HepG2 (cell line): Measurements from ENCODE around the gene EYA4. TPM values are rescaled to one million over a fixed set of nuclear protein-coding genes. Genes with fewer than 3 reads are reported as not detected.

Experiments used
- ATAC-seq: fragments of 200-7000 bp; cut with Tn5 transposase; 3 replicates; pipeline ENCODE4 v1.9.1; 2020; ENCODE audit warnings: mild to moderate bottlenecking, moderate library complexity
- BruUV-seq: library from RNA; stranded (reverse); fragments of 400-500 nt; replicated peaks from 2 replicates; lab custom pipeline; 2021; lab: Mats Ljungman, UMichigan
- CTCF ChIA-PET: fragments of 300-600 bp; formaldehyde crosslinking; extraction: SDS; loops from one replicate; lab custom pipeline; 2021; ENCODE audit warnings: low total read pairs, inconsistent platforms, low intra/inter-chr PET ratio; lab: Yijun Ruan, JAX
- POLR2A ChIA-PET: fragments of 350-600 bp; sonication (Branson Sonifier 250); formaldehyde crosslinking; loops from one replicate; lab custom pipeline; 2020; ENCODE audit warnings: antibody characterized with exemption, inconsistent platforms; lab: Yijun Ruan, JAX
- DNase-seq: peaks from one replicate; pipeline ENCODE4 v3.0.0-alpha.2; 2015; ENCODE audit warnings: low spot score
- FAIRE-seq: peaks from 3 replicates; lab custom pipeline; 2011; peaks lifted over from hg19 to GRCh38; lab: Jason Lieb, UNC
- H2AFZ ChIP-seq: one replicate; pipeline ENCODE4 v1.6.1; 2011; ENCODE audit warnings: low read length, inconsistent platforms
- H3K27ac ChIP-seq: fragments of 300-600 bp; 3 replicates; pipeline ENCODE4 v1.8.0; 2011; ENCODE audit warnings: mixed run types, mild to moderate bottlenecking, mixed read lengths, low read length, inconsistent platforms; ENCODE audit not compliant: insufficient read depth; ENCODE audit errors: extremely low read length
- H3K27me3 ChIP-seq, 2 experiments: fragments of 200-600 bp in 1 of 2; 2 replicates in 1 of 2; 3 replicates in 1 of 2; pipeline versions ENCODE4 v1.6.0 to v1.8.0; 2011; ENCODE audit warnings: low read length in 2 of 2, mild to moderate bottlenecking in 2 of 2, moderate library complexity in 2 of 2, inconsistent platforms in 1 of 2; ENCODE audit not compliant: insufficient read depth in 2 of 2, control insufficient read depth in 1 of 2
- H3K36me3 ChIP-seq, 2 experiments: fragments of 200-600 bp in 1 of 2; replicated peaks in 1 of 2; 2 replicates in 1 of 2; 3 replicates in 1 of 2; pipeline versions ENCODE4 v1.5.1 to v1.8.0; 2011; ENCODE audit warnings: low read length in 2 of 2, inconsistent platforms in 1 of 2; ENCODE audit not compliant: insufficient read depth in 2 of 2, control insufficient read depth in 1 of 2
- H3K4me1 ChIP-seq: 2 replicates; pipeline ENCODE4 v1.5.1; 2012; ENCODE audit warnings: low read length, inconsistent platforms; ENCODE audit not compliant: insufficient read depth
- H3K4me2 ChIP-seq: 2 replicates; pipeline ENCODE4 v1.6.0; 2011; ENCODE audit warnings: low read depth, low read length, inconsistent platforms
- H3K4me3 ChIP-seq, 3 experiments: fragments of 200-600 bp in 1 of 3; sonication (generic), shearing (Covaris generic) in 1 of 3; replicated peaks in 1 of 3; 2 replicates each; pipeline ENCODE4 v1.5.1; 2011 to 2016; ENCODE audit warnings: low read length in 3 of 3, inconsistent platforms in 2 of 3, low read depth in 2 of 3, mild to moderate bottlenecking in 2 of 3, control low read depth in 1 of 3, mixed read lengths in 1 of 3; ENCODE audit not compliant: insufficient read depth in 1 of 3
- H3K79me2 ChIP-seq: one replicate; pipeline ENCODE4 v1.6.1; 2011; ENCODE audit warnings: low read length, inconsistent platforms; ENCODE audit not compliant: insufficient read depth
- H3K9ac ChIP-seq: 2 replicates; pipeline ENCODE4 v1.6.0; 2011; ENCODE audit warnings: mild to moderate bottlenecking, low read depth, low read length, inconsistent platforms; ENCODE audit not compliant: insufficient read depth
- H3K9me3 ChIP-seq: 2 replicates; pipeline ENCODE4 v1.5.1; 2012; ENCODE audit warnings: mild to moderate bottlenecking, low read length
- H4K20me1 ChIP-seq: 2 replicates; pipeline ENCODE4 v1.6.0; 2011; ENCODE audit warnings: inconsistent platforms, mild to moderate bottlenecking, low read length, moderate library complexity; ENCODE audit not compliant: insufficient read depth
- GATA4 ChIP-seq: sonication (generic); IDR thresholded peaks from 2 replicates; pipeline ENCODE4 v1.6.1; 2016; ENCODE audit warnings: antibody characterized with exemption, low read depth, borderline replicate concordance
- GLI4 ChIP-seq: sonication (generic); formaldehyde crosslinking; IDR thresholded peaks from 2 replicates; pipeline ENCODE4 v1.5.1; 2020; ENCODE audit warnings: missing genetic modification reagents, mild to moderate bottlenecking, moderate library complexity, borderline replicate concordance
- HHEX ChIP-seq: IDR thresholded peaks from 2 replicates; pipeline ENCODE4 v1.6.1; 2016; ENCODE audit warnings: control low read depth
- NFE2L2 ChIP-seq: fragments of 150-350 bp; IDR thresholded peaks from 2 replicates; pipeline ENCODE4 v1.6.1; 2014; ENCODE audit warnings: low read length
- NFKB2 ChIP-seq: sonication (generic); formaldehyde crosslinking; IDR thresholded peaks from 2 replicates; pipeline ENCODE4 v1.4.0; 2020; ENCODE audit warnings: missing genetic modification reagents, borderline replicate concordance
- SIN3B ChIP-seq: fragments of 150-350 bp; IDR thresholded peaks from 2 replicates; pipeline ENCODE4 v1.6.1; 2014; ENCODE audit warnings: low read length
- SNAPC2 ChIP-seq: sonication (generic); formaldehyde crosslinking; IDR thresholded peaks from 2 replicates; pipeline ENCODE4 v1.8.1; 2022; ENCODE audit warnings: mild to moderate bottlenecking, missing genetic modification reagents
- TEAD2 ChIP-seq: sonication (generic); formaldehyde crosslinking; IDR thresholded peaks from 2 replicates; pipeline ENCODE4 v1.9.0; 2021; ENCODE audit warnings: missing genetic modification reagents
- TRIM24 ChIP-seq: sonication (generic); formaldehyde crosslinking; IDR thresholded peaks from 2 replicates; pipeline ENCODE4 v1.8.0; 2022; ENCODE audit warnings: mild to moderate bottlenecking, missing genetic modification reagents
- ZFP62 ChIP-seq: sonication (generic); formaldehyde crosslinking; IDR thresholded peaks from 2 replicates; pipeline ENCODE4 v1.4.0; 2020; ENCODE audit warnings: missing genetic modification reagents
- ZNF557 ChIP-seq: sonication (generic); formaldehyde crosslinking; IDR thresholded peaks from 2 replicates; pipeline ENCODE4 v1.4.0; 2020; ENCODE audit warnings: missing genetic modification reagents
- ZNF746 ChIP-seq: sonication (generic); formaldehyde crosslinking; IDR thresholded peaks from 2 replicates; pipeline ENCODE4 v1.8.0; 2022; ENCODE audit warnings: mild to moderate bottlenecking, missing genetic modification reagents
- WGBS: methylation state at CpG from one replicate; pipeline ENCODE4 v1.1.6; 2017; ENCODE audit warnings: low lambda C conversion rate; 5-methylcytosine and 5-hydroxymethylcytosine counted together
- in situ Hi-C: cut with HindIII; loops from 2 replicates; pipeline ENCODE4 v1.10.0; 2017; ENCODE audit warnings: low pct_unique_long_range_greater_than_20kb; ENCODE audit not compliant: extremely low pct_ligation_motif_present
- intact Hi-C: fragments of 100-400 bp; cut with micrococcal nuclease; formaldehyde crosslinking; loops from one replicate; pipeline ENCODE4 v1.10.0; 2022; ENCODE audit not compliant: unreplicated experiment
- polyA plus RNA-seq, 8 experiments: library from polyadenylated mRNA; depleted of rRNA in 3 of 8; stranded (reverse) in 7 of 8; unstranded in 1 of 8; fragments of >200 nt; fragmentation: Illumina TruSeq in 4 of 8; extraction: Trizol in 4 of 8; gene quantifications; 2 replicates each; pipeline versions ENCODE4 v1.2.1 to v1.2.3, GENCODE V29; 2011 to 2016; ENCODE audit warnings: low read depth in 4 of 8, missing spikeins in 1 of 8, mixed read lengths in 1 of 8; ENCODE audit not compliant: insufficient read depth in 1 of 8
- total RNA-seq, 5 experiments: library from RNA; depleted of rRNA; stranded (reverse); fragments of >200 nt; fragmentation: Illumina TruSeq; extraction: Trizol; gene quantifications; 2 replicates each; pipeline ENCODE4 v1.2.3, GENCODE V29; 2016; ENCODE audit warnings: low read depth in 1 of 5
- TF ChIP-seq, protein P1 (sequence below): sonication (generic); formaldehyde crosslinking; IDR thresholded peaks from 2 replicates; pipeline ENCODE4 v1.5.0; 2020; ENCODE audit warnings: mild to moderate bottlenecking, missing genetic modification reagents, moderate library complexity

EYA4 gene
- total and polyA plus RNA-seq, 2 of the 13 experiments (the other 11 are each of a cell fraction or from before 2014, with no cell fraction given) = not detected

DNA sequence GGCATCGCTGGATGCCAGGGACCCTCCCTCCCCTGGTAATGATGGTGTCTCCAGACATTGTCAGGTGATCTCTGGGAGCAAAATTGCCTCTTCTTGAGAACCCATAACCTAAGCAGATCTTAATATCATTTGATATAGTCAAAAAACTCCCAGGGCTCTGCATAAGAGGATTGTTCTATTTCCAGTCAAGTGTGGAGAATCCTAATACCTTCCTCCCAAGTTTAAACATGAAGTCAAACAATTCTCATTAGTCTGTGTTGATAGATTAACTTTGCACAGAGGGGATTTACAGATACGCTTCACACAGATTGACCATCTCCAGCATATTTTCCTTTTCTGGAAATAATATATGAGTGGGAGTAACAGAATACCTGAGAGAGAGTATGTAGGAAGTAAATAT, 10.5 kb downstream of the EYA4 start (continued):
- TF ChIP-seq TRIM24 (CRISPR knock-in tag) (no peak), SNAPC2 (CRISPR knock-in tag) (no peak), GLI4 (CRISPR knock-in tag) (no peak), ZNF746 (CRISPR knock-in tag) (no peak), ZNF557 (CRISPR knock-in tag) (no peak), ZFP62 (CRISPR knock-in tag) (no peak), SIN3B (no peak), TEAD2 (CRISPR knock-in tag) (no peak), NFKB2 (CRISPR knock-in tag) (no peak), GATA4 (no peak)
- TF ChIP-seq, protein P1, sequence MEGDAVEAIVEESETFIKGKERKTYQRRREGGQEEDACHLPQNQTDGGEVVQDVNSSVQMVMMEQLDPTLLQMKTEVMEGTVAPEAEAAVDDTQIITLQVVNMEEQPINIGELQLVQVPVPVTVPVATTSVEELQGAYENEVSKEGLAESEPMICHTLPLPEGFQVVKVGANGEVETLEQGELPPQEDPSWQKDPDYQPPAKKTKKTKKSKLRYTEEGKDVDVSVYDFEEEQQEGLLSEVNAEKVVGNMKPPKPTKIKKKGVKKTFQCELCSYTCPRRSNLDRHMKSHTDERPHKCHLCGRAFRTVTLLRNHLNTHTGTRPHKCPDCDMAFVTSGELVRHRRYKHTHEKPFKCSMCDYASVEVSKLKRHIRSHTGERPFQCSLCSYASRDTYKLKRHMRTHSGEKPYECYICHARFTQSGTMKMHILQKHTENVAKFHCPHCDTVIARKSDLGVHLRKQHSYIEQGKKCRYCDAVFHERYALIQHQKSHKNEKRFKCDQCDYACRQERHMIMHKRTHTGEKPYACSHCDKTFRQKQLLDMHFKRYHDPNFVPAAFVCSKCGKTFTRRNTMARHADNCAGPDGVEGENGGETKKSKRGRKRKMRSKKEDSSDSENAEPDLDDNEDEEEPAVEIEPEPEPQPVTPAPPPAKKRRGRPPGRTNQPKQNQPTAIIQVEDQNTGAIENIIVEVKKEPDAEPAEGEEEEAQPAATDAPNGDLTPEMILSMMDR = no peak

DNA sequence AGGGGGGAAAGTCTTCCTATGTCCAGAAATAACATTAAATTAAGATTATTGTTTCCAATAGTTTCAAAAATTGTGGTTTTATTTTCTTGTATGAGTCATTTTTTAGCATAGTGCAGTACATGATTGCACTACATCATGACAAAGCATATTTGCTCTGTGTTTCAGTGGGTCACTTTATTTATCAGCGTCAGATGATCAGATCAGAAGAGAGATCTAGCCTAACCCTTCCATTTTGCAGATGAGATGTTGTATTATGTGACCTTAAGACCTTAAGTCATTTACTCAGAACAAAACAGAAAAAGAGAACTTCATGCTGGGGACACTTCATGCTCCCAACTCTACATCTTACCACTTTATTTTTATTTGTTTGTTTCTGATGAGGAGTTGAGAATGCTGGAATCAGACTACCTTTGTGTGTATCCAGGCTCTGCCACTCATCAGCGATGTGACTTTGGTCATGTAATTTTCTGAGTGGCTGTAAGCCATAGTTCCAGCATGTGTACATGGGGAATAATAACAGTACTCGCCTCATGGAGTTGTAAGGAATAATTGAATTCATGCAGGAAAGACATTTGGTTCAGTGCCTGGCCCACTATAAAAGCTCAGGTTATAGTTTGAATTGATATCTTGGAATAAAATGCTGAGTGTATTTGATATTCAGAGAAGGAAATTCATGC, 13.5 kb downstream of the EYA4 start:
- H4K20me1 ChIP-seq = no peaks in the 10 kb centered on the region
- H3K4me2 ChIP-seq = no peak overlapping the region
- no peaks in the 10 kb centered on the region for H3K27me3 ChIP-seq
- ATAC-seq = no peak
- no peak overlapping the region for H3K27ac ChIP-seq
- no peak for FAIRE-seq
- ChIA-PET POLR2A (no interaction called here), CTCF (no interaction called here)
- intact Hi-C loops = no loop called here
- 1% methylated on average over 3 of the region's 3 CpGs for WGBS
- H3K9me3 ChIP-seq = no peaks in the 10 kb centered on the region
- DNase-seq = no peak
- in situ Hi-C loops = no loop called here
- H3K36me3 ChIP-seq = no peaks in the 10 kb centered on the region
- no peak overlapping the region for H3K4me3 ChIP-seq
- no peaks in the 10 kb centered on the region for H3K79me2 ChIP-seq
- H2AFZ ChIP-seq = no peak overlapping the region
- no peak overlapping the region for H3K9ac ChIP-seq
- H3K4me1 ChIP-seq = no peaks in the 10 kb centered on the region
- TF ChIP-seq NFE2L2 = peak; percentile 47; the same call in 1 of the 2 replicates
- TF ChIP-seq HHEX (CRISPR knock-in tag) = no peak
- no TSS peak for BruUV-seq
